Naive thymus-derived CD8-positive, alpha-beta T cell (primary cell): Measurements from ENCODE around the gene STAT5B. TPM values are rescaled to one million over a fixed set of nuclear protein-coding genes. Genes with fewer than 3 reads are reported as not detected.

Experiments
- ATAC-seq, 2 donors: fragments of 150-1000 bp; cut with Tn5 transposase in 1 of 2; sonication (Bioruptor Pico), chemical (Tn5 transposase) in 1 of 2; 1 replicate in 1 of 2; 2 replicates in 1 of 2; pipeline ENCODE4 v1.10.0; 2021; ENCODE audit warnings: mild to moderate bottlenecking in 2 of 2, moderate library complexity in 2 of 2
- POLR2A ChIA-PET: fragments of 350-600 bp; sonication (Branson Sonifier 250); formaldehyde crosslinking; loops from one replicate; lab custom pipeline; 2021; ENCODE audit warnings: antibody characterized with exemption; lab: Charles Lee
- DNase-seq, 10 donors: peaks; one replicate each; pipeline versions ENCODE4 v3.0.0 to v3.0.0-alpha.2; 2020 to 2022
- H3K27ac Mint-ChIP-seq, 10 donors: one replicate each; pipeline ENCODE4 v1.8.0; 2020 to 2022; ENCODE audit warnings: mild to moderate bottlenecking in 10 of 10, mixed read lengths in 10 of 10, moderate library complexity in 4 of 10, inconsistent platforms in 1 of 10
- H3K27me3 Mint-ChIP-seq, 5 donors: one replicate each; pipeline ENCODE4 v1.8.0; 2021 to 2022; ENCODE audit warnings: mixed read lengths in 5 of 5
- H3K36me3 Mint-ChIP-seq, 3 donors: one replicate each; pipeline ENCODE4 v1.8.0; 2020 to 2022; ENCODE audit warnings: mixed read lengths in 3 of 3, mild to moderate bottlenecking in 2 of 3, inconsistent platforms in 1 of 3
- H3K4me1 Mint-ChIP-seq, 4 donors: one replicate each; pipeline ENCODE4 v1.8.0; 2021 to 2022; ENCODE audit warnings: mixed read lengths in 4 of 4
- H3K4me3 Mint-ChIP-seq, 10 donors: one replicate each; pipeline ENCODE4 v1.8.0; 2020 to 2022; ENCODE audit warnings: mild to moderate bottlenecking in 10 of 10, mixed read lengths in 10 of 10, moderate library complexity in 6 of 10, inconsistent platforms in 1 of 10
- H3K9me3 Mint-ChIP-seq, 9 donors: one replicate each; pipeline ENCODE4 v1.8.0; 2020 to 2022; ENCODE audit warnings: mixed read lengths in 9 of 9, mild to moderate bottlenecking in 3 of 9, inconsistent platforms in 1 of 9, moderate library complexity in 1 of 9
- polyA plus RNA-seq, 3 donors: library from polyadenylated mRNA; unstranded; fragments of 300-500 nt; fragmentation: Illumina TruSeq; gene quantifications; one replicate each; pipeline ENCODE4 v1.2.3, GENCODE V29; 2021
- total RNA-seq, 8 experiments: library from RNA in 2 of 8; stranded (reverse) in 2 of 8; gene quantifications; one replicate each; pipeline ENCODE4 v1.2.3 and lab custom pipeline; 2021 to 2026

STAT5B gene
- total and polyA plus RNA-seq, 5 experiments from 2014 or later, result 66.3 to 149 (median 94.0) TPM

DNA sequence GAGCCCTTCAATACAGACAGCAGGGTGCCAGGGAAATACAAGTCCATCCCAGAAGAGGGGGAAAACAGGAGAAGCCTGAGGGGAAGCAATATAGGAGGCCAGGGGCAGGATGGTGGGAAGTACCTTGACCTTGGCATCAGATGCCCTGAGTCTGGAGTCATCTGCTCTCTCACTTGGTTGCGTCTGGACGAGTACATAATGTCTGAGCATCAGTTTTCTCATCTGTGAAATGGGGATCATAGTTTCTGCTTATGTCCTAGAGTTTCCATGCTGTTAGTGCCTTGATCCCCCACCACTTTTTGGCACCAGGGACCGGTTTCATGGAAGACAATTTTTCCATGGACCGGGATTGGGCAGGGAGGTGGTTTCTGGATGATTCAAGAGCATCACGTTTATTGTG lies 14.4 kb upstream of the STAT5B start:
- ATAC-seq, result no peak
- H3K9me3 Mint-ChIP-seq, result no peaks in the 10 kb centered on the region
- H3K27ac Mint-ChIP-seq, result peak overlapping the region; percentile 84 to 98 (median 95)
- no peak for DNase-seq
- POLR2A ChIA-PET, result interaction anchor here (0.8 to 5.1 kb wide), 6 partner anchors 11 to 97 kb away, joined by 3 to 119 read pairs (median 12); partner anchors contain the start of gene GHDC
- H3K4me1 Mint-ChIP-seq, result peaks cover 36 to 63% (median 53%) of the 10 kb centered on the region in 4 donors
- H3K27me3 Mint-ChIP-seq, result no peaks in the 10 kb centered on the region
- peak overlapping the region in 9 of 10 donors; percentile 15 to 93 (median 87) for H3K4me3 Mint-ChIP-seq
- peaks cover 0 to 52% (median 3%) of the 10 kb centered on the region in 3 donors for H3K36me3 Mint-ChIP-seq

DNA sequence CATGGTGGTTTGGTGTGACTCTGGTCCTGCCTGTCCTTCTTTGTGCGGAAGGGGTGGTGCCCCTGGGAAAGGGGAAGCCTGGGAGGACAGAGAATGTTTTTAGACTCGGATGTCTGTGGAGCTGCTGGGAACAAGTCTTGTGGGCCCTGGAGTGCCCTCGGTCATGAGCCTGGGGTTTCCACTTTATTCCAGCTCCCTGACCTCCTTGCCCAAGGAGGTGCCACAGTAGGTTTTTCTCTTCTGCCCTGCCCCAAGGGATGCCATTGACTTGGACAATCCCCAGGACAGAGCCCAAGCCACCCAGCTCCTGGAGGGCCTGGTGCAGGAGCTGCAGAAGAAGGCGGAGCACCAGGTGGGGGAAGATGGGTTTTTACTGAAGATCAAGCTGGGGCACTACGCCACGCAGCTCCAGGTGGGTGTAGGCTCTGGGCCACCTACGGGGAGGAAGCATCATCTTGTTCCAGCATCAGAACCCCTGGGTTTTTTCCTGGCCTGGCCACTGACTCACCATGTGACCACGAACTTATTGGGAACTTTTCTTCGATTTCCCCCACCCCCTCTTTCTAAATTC lies 13.5 kb upstream of the STAT5B start:
- Mint-ChIP-seq H3K4me1 (peaks cover 33 to 64% (median 57%) of the 10 kb centered on the region in 4 donors), H3K4me3 (peak overlapping the region; percentile 83 to 93 (median 90)), H3K27me3 (no peaks in the 10 kb centered on the region), H3K27ac (peak overlapping the region; percentile 84 to 98 (median 95)), H3K36me3 (peaks cover 0 to 43% (median 3%) of the 10 kb centered on the region in 3 donors), H3K9me3 (no peaks in the 10 kb centered on the region)
- POLR2A ChIA-PET, result interaction anchor here (0.8 to 5.5 kb wide), 14 partner anchors 10 to 99 kb away, joined by 3 to 126 read pairs (median 12); partner anchors contain the start of genes GHDC, STAT3 and STAT5B
- DNase-seq (peak in 7 of 10 donors; percentile 27 to 40 (median 33)), ATAC-seq (peak; percentile 10 to 16)

DNA sequence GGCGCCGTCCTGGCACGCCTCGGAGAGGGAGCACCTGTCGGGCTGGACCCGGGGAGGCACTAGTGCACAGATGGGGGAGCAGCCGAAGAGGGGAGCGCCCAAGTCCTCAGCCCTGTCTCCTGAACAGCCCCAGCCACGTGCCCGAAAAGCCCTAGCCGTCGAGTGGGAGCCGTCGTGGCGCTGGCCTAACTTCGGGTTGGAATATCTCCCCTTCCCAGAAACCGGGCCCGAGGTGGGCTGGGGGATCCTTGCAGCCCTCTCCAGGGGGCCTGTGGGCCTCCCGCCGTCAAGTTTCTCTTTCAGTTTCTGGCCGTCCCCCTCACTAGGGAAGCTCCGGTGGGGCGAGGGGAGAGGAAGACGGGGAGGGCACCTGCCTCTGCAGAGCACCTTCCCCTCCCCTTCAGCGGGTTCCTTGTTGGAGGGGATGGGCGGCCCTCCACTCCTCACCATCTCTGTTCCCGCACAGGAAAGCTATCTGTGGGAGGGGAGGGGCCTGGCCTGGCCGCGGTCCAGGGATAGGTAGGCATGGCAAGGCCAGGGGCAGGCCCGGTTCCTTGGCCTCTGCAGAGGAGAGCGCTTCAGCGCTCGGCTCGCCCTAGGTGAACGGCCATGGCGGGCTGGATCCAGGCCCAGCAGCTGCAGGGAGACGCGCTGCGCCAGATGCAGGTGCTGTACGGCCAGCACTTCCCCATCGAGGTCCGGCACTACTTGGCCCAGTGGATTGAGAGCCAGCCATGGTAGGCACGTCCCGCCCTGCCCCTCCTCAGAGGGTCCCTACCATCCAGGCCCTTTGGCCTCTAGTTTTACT lies 12.8 kb upstream of the STAT5B start:
- POLR2A ChIA-PET, result interaction anchor here (0.8 to 5.5 kb wide), 22 partner anchors 9 to 179 kb away, joined by 3 to 126 read pairs (median 5); partner anchors contain the start of genes GHDC, HCRT, STAT3 and STAT5B
- peaks cover 31 to 62% (median 57%) of the 10 kb centered on the region in 4 donors for H3K4me1 Mint-ChIP-seq
- ATAC-seq, result peak; percentile 45 to 46
- no peaks in the 10 kb centered on the region for H3K9me3 Mint-ChIP-seq
- H3K4me3 Mint-ChIP-seq, result peak overlapping the region; percentile 83 to 93 (median 90)
- no peaks in the 10 kb centered on the region for H3K27me3 Mint-ChIP-seq
- peak; percentile 24 to 74 (median 51) for DNase-seq
- peaks cover 0 to 38% (median 3%) of the 10 kb centered on the region in 3 donors for H3K36me3 Mint-ChIP-seq
- peak overlapping the region; percentile 84 to 98 (median 95) for H3K27ac Mint-ChIP-seq

DNA sequence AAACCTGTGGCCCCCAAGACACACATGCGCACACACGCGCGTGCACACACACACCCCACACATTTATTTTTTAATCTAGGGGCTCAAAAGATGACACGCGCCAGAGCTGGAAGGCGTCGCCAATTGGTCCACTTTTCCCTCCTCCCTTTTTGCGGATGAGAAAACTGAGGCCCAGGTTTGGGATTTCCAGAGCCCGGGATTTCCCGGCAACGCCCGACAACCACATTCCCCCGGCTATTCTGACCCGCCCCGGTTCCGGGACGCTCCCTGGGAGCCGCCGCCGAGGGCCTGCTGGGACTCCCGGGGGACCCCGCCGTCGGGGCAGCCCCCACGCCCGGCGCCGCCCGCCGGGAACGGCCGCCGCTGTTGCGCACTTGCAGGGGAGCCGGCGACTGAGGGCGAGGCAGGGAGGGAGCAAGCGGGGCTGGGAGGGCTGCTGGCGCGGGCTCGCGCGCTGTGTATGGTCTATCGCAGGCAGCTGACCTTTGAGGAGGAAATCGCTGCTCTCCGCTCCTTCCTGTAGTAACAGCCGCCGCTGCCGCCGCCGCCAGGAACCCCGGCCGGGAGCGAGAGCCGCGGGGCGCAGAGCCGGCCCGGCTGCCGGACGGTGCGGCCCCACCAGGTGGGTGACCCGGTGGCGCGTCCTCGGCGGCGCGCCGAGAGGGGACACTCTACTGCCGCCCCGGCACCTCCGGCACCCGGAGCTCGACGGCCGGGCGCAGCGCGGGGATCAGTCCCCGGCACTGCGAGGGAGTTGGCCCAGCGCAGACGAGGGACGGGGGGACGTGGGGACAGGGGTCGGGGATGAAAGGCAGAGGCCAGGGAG lies 12.0 kb upstream of the STAT5B start, which contains the start of gene STAT5A:
Gene STAT5A, plus strand, starts transcription at position 522 of the 826 bp plus-strand sequence. CDS start 914 bp downstream, outside the sequence.
- ATAC-seq (peak; percentile 78 to 85), DNase-seq (peak; percentile 67 to 89 (median 78))
- Mint-ChIP-seq H3K27me3 (no peaks in the 10 kb centered on the region), H3K9me3 (no peaks in the 10 kb centered on the region), H3K4me1 (peaks cover 27 to 60% (median 54%) of the 10 kb centered on the region in 4 donors), H3K36me3 (peaks cover 0 to 31% (median 0%) of the 10 kb centered on the region in 3 donors), H3K27ac (peak within 1 kb of the TSS; percentile 94 to 99 (median 96)), H3K4me3 (peak within 1 kb of the TSS; percentile 88 to 97 (median 92))
- POLR2A ChIA-PET, result interaction anchor here (0.8 to 5.5 kb wide), 20 partner anchors 9 to 178 kb away, joined by 3 to 126 read pairs (median 6); partner anchors contain the start of genes GHDC, HCRT, STAT3 and STAT5B

DNA sequence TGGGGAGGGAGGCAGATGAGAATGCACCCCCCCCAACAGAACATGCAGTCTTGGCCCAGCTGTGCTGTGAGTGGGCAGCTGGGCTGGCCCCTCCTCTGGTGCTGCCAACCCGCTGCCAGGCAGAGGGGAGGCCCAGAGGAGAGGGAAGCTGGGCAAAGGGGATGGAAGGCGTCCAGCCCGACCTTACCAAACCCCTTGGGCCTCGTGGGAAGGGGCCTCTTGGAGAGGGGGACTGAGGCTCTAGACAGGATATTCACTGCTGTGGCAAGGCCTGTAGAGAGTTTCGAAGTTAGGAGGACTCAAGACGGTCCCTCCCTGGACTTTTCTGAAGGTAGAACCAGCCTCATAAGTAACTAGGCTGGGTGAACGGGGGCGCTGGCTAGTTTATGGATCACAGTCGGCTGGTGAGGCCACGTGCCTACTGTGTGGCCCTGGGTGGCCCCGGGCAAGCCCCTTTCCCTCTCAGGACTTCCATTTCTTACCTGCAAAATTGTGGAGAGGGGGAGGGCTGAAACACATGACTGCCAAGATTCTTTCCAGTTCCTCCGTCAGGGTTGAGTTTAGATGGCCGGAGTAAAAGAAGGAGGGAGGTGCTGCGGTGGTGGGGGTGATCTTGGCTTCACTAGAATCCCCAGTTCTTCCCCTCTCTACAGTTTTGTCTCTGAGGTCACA lies 11.2 kb upstream of the STAT5B start:
- POLR2A ChIA-PET, result interaction anchor here (0.6 to 5.5 kb wide), 21 partner anchors 8 to 599 kb away, joined by 3 to 126 read pairs (median 5); partner anchors contain the start of genes EIF1, GHDC, STAT3 and STAT5B
- Mint-ChIP-seq H3K36me3 (peaks cover 0 to 25% (median 0%) of the 10 kb centered on the region in 3 donors), H3K27me3 (no peaks in the 10 kb centered on the region), H3K27ac (peak overlapping the region; percentile 94 to 99 (median 96)), H3K9me3 (no peaks in the 10 kb centered on the region), H3K4me1 (peaks cover 32 to 63% (median 59%) of the 10 kb centered on the region in 4 donors), H3K4me3 (peak overlapping the region; percentile 88 to 97 (median 92))
- peak; percentile 15 to 18 for ATAC-seq
- DNase-seq, result peak in 5 of 10 donors; percentile 23 to 50 (median 41)

DNA sequence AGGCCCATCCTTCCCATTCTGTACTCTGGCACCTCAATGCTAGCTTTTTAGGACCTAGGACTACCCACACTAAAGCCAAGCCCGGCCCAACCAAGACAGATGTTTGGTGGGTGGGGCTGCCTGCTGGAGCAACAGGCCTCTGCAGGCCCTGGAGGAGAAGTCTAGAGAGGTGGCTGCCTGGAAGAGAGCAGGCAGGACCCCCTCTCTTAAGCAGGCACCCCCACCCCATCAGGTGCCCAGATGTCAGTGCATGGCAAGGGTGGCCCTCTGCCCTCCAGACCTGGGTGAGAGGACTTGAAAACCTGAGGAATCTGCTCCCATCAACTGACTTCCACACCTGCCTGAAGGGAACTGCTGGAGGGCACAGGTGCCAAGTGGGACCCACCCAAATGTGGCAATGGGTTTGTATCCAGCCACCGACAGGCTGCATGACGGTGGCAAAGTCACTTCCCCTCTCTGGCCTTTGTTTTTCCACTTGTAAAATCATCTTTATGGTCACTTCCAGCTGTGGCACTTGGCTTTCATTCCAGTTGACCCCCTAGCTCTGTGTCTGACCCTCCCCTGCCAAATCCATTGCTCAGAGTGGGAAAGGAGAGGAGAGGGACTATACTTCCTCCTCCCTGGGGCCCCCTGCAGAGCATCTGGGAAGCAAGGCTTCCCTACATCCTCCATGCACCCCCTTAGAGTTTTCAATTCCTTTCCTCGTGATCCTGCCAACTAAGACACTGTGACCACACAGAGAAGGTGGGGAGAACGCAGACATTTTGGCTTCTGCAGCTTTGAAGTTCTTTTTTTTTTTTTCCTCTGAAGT lies 10.4 kb upstream of the STAT5B start:
- POLR2A ChIA-PET, result interaction anchor here (0.6 to 5.5 kb wide), 15 partner anchors 11 to 884 kb away, joined by 3 to 126 read pairs (median 5); partner anchors contain the start of genes EIF1, GHDC, NBR1 and STAT5B
- Mint-ChIP-seq H3K4me1 (peaks cover 30 to 60% (median 57%) of the 10 kb centered on the region in 4 donors), H3K36me3 (peaks cover 0 to 17% (median 0%) of the 10 kb centered on the region in 3 donors), H3K27ac (peak overlapping the region; percentile 94 to 99 (median 96)), H3K4me3 (peak overlapping the region; percentile 88 to 97 (median 92)), H3K9me3 (no peaks in the 10 kb centered on the region), H3K27me3 (no peaks in the 10 kb centered on the region)
- DNase-seq, result no peak
- no peak for ATAC-seq

DNA sequence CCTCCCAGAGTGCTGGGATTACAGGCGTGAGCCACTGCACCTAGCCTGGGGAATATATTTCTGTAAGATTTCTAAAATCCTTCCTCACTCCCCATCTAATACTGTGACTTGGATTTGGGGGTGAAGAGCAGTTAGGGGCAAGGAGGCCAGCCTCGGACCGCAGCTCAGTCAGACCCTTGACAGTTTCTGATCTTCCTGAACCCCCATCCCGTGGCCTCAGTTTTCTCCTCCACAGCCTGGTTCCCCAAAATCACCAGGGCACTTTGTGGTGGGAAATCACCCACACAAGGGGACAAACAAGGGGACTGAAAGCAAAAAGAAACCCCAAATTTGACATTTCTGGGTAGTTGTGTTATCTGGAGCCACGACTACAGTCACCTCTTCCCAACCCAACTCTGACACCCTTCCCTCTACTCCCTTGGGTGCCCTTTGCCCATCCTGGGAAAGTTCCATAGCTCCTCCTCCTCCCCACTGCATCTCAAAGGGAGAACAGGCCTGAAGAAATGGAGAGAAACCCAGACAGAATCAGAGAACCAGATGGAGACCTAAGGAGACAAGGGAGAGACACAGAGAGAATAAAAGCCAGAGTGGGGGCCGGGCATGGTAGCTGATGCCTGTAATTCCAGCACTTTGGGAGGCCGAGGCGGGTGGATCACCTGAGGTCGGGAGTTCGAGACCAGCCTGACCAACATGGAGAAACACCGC lies 9.3 kb upstream of the STAT5B start:
- Mint-ChIP-seq H3K36me3 (peaks cover 0 to 7% (median 0%) of the 10 kb centered on the region in 3 donors), H3K27ac (peak overlapping the region; percentile 12 to 94 (median 62)), H3K9me3 (no peaks in the 10 kb centered on the region), H3K27me3 (no peaks in the 10 kb centered on the region), H3K4me1 (peaks cover 28 to 50% (median 48%) of the 10 kb centered on the region in 4 donors), H3K4me3 (peak overlapping the region in 8 of 10 donors; percentile 21 to 95 (median 72))
- POLR2A ChIA-PET, result interaction anchor here (0.8 to 5.5 kb wide), 5 partner anchors 10 to 49 kb away, joined by 3 to 126 read pairs (median 10); partner anchors contain the start of gene STAT5B
- DNase-seq (peak in 1 of 10 donors; percentile 3), ATAC-seq (no peak)

DNA sequence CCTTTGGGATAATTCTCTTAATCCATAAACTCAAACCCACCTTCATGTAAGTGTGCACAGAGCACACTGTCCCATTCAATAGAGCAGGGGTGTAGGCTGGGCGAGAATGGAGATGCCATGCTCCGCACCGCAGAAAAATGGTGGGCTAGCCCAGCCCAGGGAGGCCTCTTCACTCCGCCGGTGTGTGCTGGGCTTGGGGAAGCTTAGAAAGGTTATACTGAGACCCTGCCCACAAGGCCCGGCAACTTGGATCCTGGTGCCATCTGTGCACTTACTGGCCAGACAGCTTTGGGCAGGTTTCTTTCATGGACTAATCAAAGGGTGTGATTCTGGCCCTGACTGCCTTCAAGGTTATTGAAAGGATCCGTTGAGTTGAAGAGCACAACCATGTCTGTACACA lies 8.4 kb upstream of the STAT5B start:
- no peaks in the 10 kb centered on the region for H3K36me3 Mint-ChIP-seq
- H3K4me3 Mint-ChIP-seq, result no peak overlapping the region
- H3K4me1 Mint-ChIP-seq, result peaks cover 20 to 41% (median 39%) of the 10 kb centered on the region in 4 donors
- DNase-seq (peak in 1 of 10 donors; percentile 7), ATAC-seq (no peak)
- peak overlapping the region in 2 of 10 donors; percentile 11 to 37 for H3K27ac Mint-ChIP-seq
- no peaks in the 10 kb centered on the region for H3K27me3 Mint-ChIP-seq
- no peaks in the 10 kb centered on the region for H3K9me3 Mint-ChIP-seq
- POLR2A ChIA-PET, result interaction anchor here (0.6 to 0.8 kb wide), 3 partner anchors 10 to 399 kb away, joined by 3 to 4 read pairs (median 3); no protein-coding TSS in a partner anchor

DNA sequence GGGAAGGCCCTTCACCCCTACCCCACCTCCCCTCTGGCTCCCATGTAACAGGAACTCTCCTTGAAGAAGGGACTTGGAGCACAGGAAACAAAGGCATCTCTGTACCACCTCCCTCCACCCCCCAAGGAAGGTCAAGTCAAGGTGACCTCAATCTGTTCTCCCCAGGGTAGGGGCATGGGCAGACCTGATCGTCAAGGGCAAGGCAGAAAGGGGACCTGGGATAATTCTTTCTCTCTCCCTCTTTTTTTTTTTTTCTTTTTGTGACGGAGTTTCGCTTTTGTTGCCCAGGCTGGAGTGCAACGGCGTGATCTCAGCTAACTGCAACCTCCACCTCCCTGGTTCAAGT lies 7.8 kb upstream of the STAT5B start:
- Mint-ChIP-seq H3K4me3 (no peak overlapping the region), H3K27ac (peak overlapping the region in 2 of 10 donors; percentile 13 to 37)

More for the DNA sequence above, 7.8 kb upstream of the STAT5B start:
- peaks cover 18 to 36% (median 34%) of the 10 kb centered on the region in 4 donors for H3K4me1 Mint-ChIP-seq
- no peaks in the 10 kb centered on the region for H3K36me3 Mint-ChIP-seq
- no peaks in the 10 kb centered on the region for H3K27me3 Mint-ChIP-seq
- ATAC-seq, result no peak
- H3K9me3 Mint-ChIP-seq, result no peaks in the 10 kb centered on the region
- POLR2A ChIA-PET, result interaction anchor here (0.6 to 0.8 kb wide), 4 partner anchors 10 to 400 kb away, joined by 3 to 4 read pairs (median 3); no protein-coding TSS in a partner anchor
- no peak for DNase-seq
